ENCODE results near the gene TVP23A.

TVP23A gene

GRCh38 chr16:10770907-10771306 lies 47.7 kb downstream of the TVP23A start:
- no peaks in the 10 kb centered on the region for H3K36me3 ChIP-seq (ENCODE audit: low read depth)

GRCh38 chr16:10769381-10769780 lies 49.2 kb downstream of the TVP23A start:
- Histone ChIP-seq H3K9me3 (ENCODE audit: severe bottlenecking) (no peaks in the 10 kb centered on the region), H3K27ac (ENCODE audit: poor library complexity, severe bottlenecking) (no peak overlapping the region), H3K4me3 (ENCODE audit: severe bottlenecking) (no peak overlapping the region), H3K27me3 (ENCODE audit: insufficient read depth, poor library complexity, severe bottlenecking) (no peaks in the 10 kb centered on the region), H3K36me3 (ENCODE audit: low read depth) (no peaks in the 10 kb centered on the region), H3K4me1 (ENCODE audit: insufficient read depth, poor library complexity, severe bottlenecking) (no peaks in the 10 kb centered on the region)
- no peak for DNase-seq (ENCODE audit: low spot score)
- TF ChIP-seq, protein P1, sequence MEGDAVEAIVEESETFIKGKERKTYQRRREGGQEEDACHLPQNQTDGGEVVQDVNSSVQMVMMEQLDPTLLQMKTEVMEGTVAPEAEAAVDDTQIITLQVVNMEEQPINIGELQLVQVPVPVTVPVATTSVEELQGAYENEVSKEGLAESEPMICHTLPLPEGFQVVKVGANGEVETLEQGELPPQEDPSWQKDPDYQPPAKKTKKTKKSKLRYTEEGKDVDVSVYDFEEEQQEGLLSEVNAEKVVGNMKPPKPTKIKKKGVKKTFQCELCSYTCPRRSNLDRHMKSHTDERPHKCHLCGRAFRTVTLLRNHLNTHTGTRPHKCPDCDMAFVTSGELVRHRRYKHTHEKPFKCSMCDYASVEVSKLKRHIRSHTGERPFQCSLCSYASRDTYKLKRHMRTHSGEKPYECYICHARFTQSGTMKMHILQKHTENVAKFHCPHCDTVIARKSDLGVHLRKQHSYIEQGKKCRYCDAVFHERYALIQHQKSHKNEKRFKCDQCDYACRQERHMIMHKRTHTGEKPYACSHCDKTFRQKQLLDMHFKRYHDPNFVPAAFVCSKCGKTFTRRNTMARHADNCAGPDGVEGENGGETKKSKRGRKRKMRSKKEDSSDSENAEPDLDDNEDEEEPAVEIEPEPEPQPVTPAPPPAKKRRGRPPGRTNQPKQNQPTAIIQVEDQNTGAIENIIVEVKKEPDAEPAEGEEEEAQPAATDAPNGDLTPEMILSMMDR (IDR thresholded peaks at IDR 0.05; ENCODE audit: poor library complexity, severe bottlenecking), result no peak
- ATAC-seq (ENCODE audit: low read depth), result no peak

More at GRCh38 chr16:10770907-10771306, 47.7 kb downstream of the TVP23A start:
- DNase-seq (ENCODE audit: low spot score) (no peak), ATAC-seq (ENCODE audit: low read depth) (no peak)
- Histone ChIP-seq H3K4me3 (ENCODE audit: severe bottlenecking) (no peak overlapping the region), H3K4me1 (ENCODE audit: insufficient read depth, poor library complexity, severe bottlenecking) (no peaks in the 10 kb centered on the region), H3K9me3 (ENCODE audit: severe bottlenecking) (no peaks in the 10 kb centered on the region), H3K27ac (ENCODE audit: poor library complexity, severe bottlenecking) (no peak overlapping the region), H3K27me3 (ENCODE audit: insufficient read depth, poor library complexity, severe bottlenecking) (no peaks in the 10 kb centered on the region)
- TF ChIP-seq, protein P1 (IDR thresholded peaks at IDR 0.05; ENCODE audit: poor library complexity, severe bottlenecking), result no peak

DNA sequence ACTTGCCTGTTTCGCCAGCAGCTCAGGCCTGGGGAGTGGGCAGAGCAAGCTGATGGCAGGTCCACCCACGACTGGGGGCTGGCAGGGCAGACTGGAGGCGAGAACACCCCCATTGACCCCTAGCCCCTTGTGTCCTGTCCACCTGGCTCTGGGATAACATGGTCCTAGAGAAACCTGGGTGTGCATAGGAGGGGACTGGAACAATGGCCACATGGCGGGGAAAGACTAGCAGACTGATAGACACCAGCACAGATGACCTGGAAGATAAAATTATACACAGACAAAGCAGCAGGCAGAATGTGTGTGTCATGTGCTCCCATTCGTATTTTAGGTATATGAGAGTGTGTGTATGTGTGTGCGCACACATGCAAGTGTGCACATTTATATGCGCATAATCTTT lies 51.5 kb downstream of the TVP23A start:
- no peaks in the 10 kb centered on the region for H3K27me3 ChIP-seq (ENCODE audit: insufficient read depth, poor library complexity, severe bottlenecking)
- ATAC-seq (ENCODE audit: low read depth) (no peak), DNase-seq (ENCODE audit: low spot score) (no peak)
- no peaks in the 10 kb centered on the region for H3K36me3 ChIP-seq (ENCODE audit: low read depth)
- no peak overlapping the region for H3K27ac ChIP-seq (ENCODE audit: poor library complexity, severe bottlenecking)
- TF ChIP-seq, protein P1 (IDR thresholded peaks at IDR 0.05; ENCODE audit: poor library complexity, severe bottlenecking), result no peak
- no peaks in the 10 kb centered on the region for H3K4me1 ChIP-seq (ENCODE audit: insufficient read depth, poor library complexity, severe bottlenecking)
- no peaks in the 10 kb centered on the region for H3K9me3 ChIP-seq (ENCODE audit: severe bottlenecking)
- H3K4me3 ChIP-seq (ENCODE audit: severe bottlenecking), result no peak overlapping the region

DNA sequence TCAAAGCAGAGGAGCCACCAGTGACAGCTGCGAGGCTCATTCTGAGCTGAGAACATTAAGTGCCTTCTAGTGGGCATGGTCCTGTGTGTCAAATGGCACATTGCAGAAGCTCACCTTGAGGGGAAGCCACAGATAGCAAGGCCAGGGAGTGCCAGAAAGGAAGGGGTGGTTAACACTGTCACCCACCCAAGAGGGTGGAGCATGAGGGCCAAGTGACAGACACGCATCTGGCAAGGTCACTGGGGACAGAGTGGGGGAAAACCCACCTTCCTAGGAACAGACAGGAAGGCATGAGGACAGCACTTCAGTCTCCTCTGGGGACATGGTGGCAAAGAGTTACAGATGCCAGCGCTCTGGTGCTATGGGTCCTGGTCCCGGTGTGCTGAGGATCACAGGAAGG lies 52.8 kb downstream of the TVP23A start:
- Histone ChIP-seq H3K36me3 (ENCODE audit: low read depth) (no peaks in the 10 kb centered on the region; the same call in 1 of the 2 replicates), H3K27me3 (ENCODE audit: insufficient read depth, poor library complexity, severe bottlenecking) (no peaks in the 10 kb centered on the region), H3K9me3 (ENCODE audit: severe bottlenecking) (no peaks in the 10 kb centered on the region), H3K27ac (ENCODE audit: poor library complexity, severe bottlenecking) (no peak overlapping the region), H3K4me3 (ENCODE audit: severe bottlenecking) (no peak overlapping the region), H3K4me1 (ENCODE audit: insufficient read depth, poor library complexity, severe bottlenecking) (no peaks in the 10 kb centered on the region)
- TF ChIP-seq, protein P1 (IDR thresholded peaks at IDR 0.05; ENCODE audit: poor library complexity, severe bottlenecking), result no peak
- DNase-seq (ENCODE audit: low spot score) (no peak), ATAC-seq (ENCODE audit: low read depth) (no peak)

DNA sequence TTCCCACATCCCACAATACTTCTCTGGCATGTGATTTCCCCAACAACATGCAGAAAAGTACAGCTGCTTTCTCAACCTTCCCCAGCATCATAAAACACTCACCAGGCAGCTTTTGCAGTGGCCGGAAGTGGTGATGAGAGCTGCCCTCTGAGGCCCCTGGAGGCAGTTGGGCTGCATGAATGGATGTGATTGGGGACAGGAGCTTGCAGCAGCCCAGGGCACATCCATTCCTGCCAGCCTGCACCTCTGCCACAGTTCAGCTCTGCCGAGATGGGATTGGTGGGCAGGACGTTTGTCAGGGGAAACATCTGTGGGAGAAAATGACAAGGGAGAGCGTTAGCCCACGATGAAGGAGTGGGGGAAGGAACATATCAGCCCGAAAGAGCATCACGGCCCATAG lies 55.1 kb downstream of the TVP23A start:
- no peaks in the 10 kb centered on the region for H3K27me3 ChIP-seq (ENCODE audit: insufficient read depth, poor library complexity, severe bottlenecking)
- ATAC-seq (ENCODE audit: low read depth), result no peak
- no peaks in the 10 kb centered on the region for H3K9me3 ChIP-seq (ENCODE audit: severe bottlenecking)
- H3K4me3 ChIP-seq (ENCODE audit: severe bottlenecking), result no peak overlapping the region
- no peak overlapping the region for H3K27ac ChIP-seq (ENCODE audit: poor library complexity, severe bottlenecking)
- DNase-seq (ENCODE audit: low spot score), result no peak
- H3K36me3 ChIP-seq (ENCODE audit: low read depth), result no peaks in the 10 kb centered on the region; the same call in 1 of the 2 replicates
- H3K4me1 ChIP-seq (ENCODE audit: insufficient read depth, poor library complexity, severe bottlenecking), result no peaks in the 10 kb centered on the region
- TF ChIP-seq, protein P1 (IDR thresholded peaks at IDR 0.05; ENCODE audit: poor library complexity, severe bottlenecking), result no peak
